Activated T-cell treated with anti-CD3 and anti-CD28 coated beads for 24 hours (primary cell): Measurements from ENCODE around the gene TMX3.

Experiments used
- DNase-seq: peaks from one replicate; pipeline ENCODE4 v3.0.0-alpha.2; 2020; ENCODE audit warnings: low read depth

Gene TMX3

GRCh38 chr18:68707646-68708045 lies 7.3 kb downstream of the TMX3 start:
- no peak for DNase-seq

GRCh38 chr18:68705119-68705518 lies 9.8 kb downstream of the TMX3 start:
- DNase-seq: no peak

DNA sequence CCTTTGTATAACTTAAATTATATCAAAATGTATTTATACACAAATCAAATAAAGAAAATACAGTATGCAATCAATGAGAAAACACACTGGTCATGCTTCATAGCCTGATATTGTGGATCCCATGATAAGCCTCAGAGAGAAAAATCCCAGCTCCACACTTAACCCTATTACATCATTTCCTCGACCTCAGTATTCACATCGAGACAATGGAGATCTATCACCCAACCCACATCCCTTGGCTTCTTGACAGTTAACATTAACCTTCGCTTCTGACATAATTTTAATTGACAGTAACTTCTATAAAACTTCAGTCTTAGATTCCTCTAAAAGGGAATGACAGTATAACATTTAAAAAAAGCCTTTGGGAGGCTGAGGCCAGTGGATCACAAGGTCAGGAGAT lies 11.6 kb downstream of the TMX3 start:
- DNase-seq: no peak

DNA sequence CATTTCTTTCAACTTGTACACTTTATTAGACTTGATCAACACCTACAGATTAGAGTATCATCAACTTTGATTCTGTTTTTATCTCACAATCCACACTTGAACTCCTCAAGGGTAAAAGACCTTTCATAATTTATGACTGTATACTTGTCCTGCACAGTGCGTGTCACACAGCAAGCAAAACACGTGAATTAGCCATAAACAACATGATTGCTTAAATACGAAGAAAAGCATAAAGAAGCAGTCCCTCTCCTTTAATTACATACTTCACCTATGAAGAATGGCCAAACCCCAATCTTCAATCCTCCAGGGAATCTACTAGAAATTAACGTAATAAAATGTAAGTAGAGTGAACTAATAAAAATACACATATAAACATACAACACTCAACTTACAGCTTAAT lies 13.6 kb downstream of the TMX3 start:
- DNase-seq: no peak

DNA sequence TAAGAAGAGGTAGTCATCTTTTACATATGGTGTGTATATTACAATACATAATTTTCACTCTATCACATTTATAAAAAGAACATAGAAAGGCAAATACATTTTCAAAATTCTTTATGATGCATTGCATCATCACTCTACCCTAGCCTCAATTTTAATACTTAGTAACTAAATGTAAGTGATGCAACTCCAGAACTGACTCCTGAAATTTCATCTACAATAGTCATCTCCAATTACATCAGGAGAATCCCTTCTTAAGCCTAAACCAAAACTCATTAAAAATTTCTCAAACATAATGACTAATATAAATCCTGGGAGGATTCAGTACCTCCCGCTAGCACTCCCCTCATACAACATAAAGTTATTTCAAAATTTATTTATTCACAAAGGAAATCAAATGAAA lies 15.9 kb downstream of the TMX3 start:
- DNase-seq: no peak

GRCh38 chr18:68696937-68697336 lies 18.0 kb downstream of the TMX3 start:
- no peak for DNase-seq

GRCh38 chr18:68694316-68694715 lies 20.6 kb downstream of the TMX3 start:
- DNase-seq: no peak

- no peak for DNase-seq
These were observed 21.7 kb downstream of the TMX3 start for GRCh38 chr18:68693091-68693815.

GRCh38 chr18:68679528-68679927 lies 35.4 kb downstream of the TMX3 start:
- DNase-seq: no peak

DNA sequence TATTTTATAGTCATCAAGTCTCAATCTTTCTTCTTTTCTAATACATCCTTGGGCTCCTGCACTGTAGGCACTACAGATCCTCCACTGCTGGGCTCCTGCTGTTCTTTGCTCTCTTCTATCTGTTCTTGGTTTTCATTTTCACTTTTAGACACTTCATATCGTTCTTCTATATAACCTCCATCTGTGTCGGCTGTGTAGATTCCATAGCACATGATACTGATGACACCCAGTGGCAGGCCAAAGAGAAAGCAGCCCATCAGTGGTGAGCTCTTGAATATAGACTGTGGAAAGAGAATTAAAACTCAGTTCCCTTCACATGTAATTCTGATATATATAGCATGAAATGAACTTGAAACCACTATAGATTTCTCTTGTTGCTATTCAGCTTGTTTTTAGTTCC lies 38.0 kb downstream of the TMX3 start:
- no peak for DNase-seq

GRCh38 chr18:68667121-68667520 lies 47.8 kb downstream of the TMX3 start:
- no peak for DNase-seq

DNA sequence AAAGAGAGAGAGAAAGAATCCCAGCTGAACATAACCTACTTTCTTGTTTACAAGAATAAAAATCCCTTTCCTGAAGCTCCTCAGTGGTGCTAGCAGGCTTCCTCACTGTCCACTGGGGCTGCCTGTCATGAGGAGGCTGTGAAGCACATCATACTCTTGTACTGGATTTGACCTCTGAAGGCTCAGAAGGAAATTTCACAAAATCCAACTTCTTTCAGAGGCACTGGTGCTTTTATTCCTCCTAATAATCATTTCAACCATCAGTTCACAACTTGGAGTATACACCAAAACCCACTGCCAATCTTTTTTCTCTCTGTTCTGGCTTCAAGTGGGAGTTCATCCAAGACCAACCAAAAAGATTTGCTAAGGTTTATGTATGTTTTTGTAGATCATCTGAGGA lies 48.5 kb downstream of the TMX3 start:
- DNase-seq: no peak

DNA sequence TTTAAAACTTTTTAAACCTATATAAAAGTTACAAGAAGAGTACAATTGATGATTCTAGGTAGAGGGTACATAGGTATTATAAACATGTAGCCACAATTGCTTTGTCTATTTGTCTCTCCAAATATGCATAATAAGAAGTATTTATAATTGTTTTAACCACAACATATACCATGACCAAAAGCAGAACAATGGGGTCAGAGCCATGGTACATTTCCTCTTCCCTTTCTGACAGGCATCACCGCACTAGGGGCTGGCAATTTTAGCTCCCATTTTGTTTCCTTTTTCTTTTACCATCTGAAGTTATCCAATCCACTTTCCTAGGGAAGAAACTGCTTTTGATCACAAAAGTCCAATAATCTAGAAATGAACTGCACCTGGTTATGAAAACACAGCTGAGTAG lies 49.3 kb downstream of the TMX3 start:
- DNase-seq: no peak

- DNase-seq: no peak
These were observed 52.2 kb downstream of the TMX3 start for GRCh38 chr18:68662754-68663153.

- DNase-seq: no peak
These were observed 54.3 kb downstream of the TMX3 start for GRCh38 chr18:68660354-68661183.

DNA sequence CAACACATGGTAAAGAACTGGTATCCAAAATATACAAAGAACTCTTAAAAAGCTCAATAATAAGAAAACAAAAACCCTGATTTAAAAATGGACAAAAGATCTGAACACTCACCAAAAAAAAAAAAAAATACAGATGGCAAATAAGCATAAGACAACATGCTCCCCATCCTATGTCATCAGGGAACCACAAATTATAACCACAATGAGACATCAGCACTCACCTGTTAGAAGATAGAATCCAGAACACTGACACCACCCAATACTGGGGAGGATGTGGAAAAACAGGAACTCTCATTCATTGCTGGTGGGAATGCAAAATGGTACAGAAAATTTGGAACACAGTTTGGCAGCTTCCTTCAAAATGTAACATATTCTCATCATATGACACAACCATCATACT lies 66.7 kb downstream of the TMX3 start:
- DNase-seq: no peak

GRCh38 chr18:68642003-68642402 lies 72.9 kb downstream of the TMX3 start:
- no peak for DNase-seq

DNA sequence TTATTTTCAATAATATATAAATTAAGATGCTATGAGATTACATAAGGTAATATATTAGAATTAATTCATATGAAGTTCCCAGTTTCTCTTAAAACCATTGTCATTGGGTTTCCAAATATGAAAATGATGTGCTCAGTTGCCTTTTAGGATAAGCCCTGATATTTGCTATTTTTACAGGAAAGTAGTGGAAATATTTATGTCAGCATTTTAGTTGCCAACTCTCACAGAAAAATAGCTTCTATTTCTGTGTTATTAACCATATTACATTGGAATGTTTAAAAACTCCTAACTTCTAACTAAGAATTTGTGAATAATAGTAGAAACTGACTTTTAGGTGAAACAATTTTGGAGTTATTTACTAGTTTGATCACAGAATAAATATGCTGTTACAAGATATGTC lies 74.0 kb downstream of the TMX3 start:
- no peak for DNase-seq

- no peak for DNase-seq
These were observed 76.3 kb downstream of the TMX3 start for GRCh38 chr18:68638613-68639012.

- no peak for DNase-seq
These were observed 87.1 kb downstream of the TMX3 start for GRCh38 chr18:68627812-68628211.
